Sigmoid colon (tissue), 7 donors: ENCODE data around the gene CNGB1. TPM values are rescaled to one million over a fixed set of nuclear protein-coding genes. Genes with fewer than 3 reads are reported as not detected.

Experiments
- DNase-seq: peaks from one replicate; pipeline ENCODE4 v3.0.0-alpha.2; 2019
- H3K27ac ChIP-seq, 4 donors: fragments of 200-600 bp; sonication (generic); one replicate each; pipeline ENCODE4 v1.5.1; 2016 to 2019; ENCODE audit warnings: mild to moderate bottlenecking in 1 of 4
- H3K27me3 ChIP-seq, 3 donors: fragments of 200-600 bp; sonication (generic); one replicate each; pipeline ENCODE4 v1.5.1; 2019; ENCODE audit warnings: mild to moderate bottlenecking in 1 of 3
- H3K36me3 ChIP-seq, 4 donors: fragments of 200-600 bp; sonication (generic); one replicate each; pipeline ENCODE4 v1.5.1; 2016 to 2019
- H3K4me1 ChIP-seq, 4 donors: fragments of 200-600 bp; sonication (generic); one replicate each; pipeline ENCODE4 v1.5.1; 2017 to 2019
- H3K4me3 ChIP-seq, 4 donors: fragments of 200-600 bp; sonication (generic); one replicate each; pipeline ENCODE4 v1.5.1; 2017 to 2019; ENCODE audit warnings: mild to moderate bottlenecking in 2 of 4, moderate library complexity in 1 of 4
- H3K9me3 ChIP-seq, 4 donors: fragments of 200-600 bp in 3 of 4; sonication (generic) in 3 of 4; one replicate each; pipeline versions ENCODE4 v1.5.1 to v1.6.1; 2013 to 2019
- CTCF ChIP-seq, 4 experiments: fragments of 450-650 bp in 3 of 4; fragments of 200-600 bp in 1 of 4; IDR thresholded peaks; one replicate each; pipeline ENCODE4 v1.5.1; 2016 to 2019; ENCODE audit warnings: antibody characterized with exemption in 4 of 4, mild to moderate bottlenecking in 3 of 4, moderate library complexity in 2 of 4
- EP300 ChIP-seq, 4 donors: sonication (generic); formaldehyde crosslinking; IDR thresholded peaks; one replicate each; pipeline ENCODE4 v1.6.1; 2017; ENCODE audit warnings: antibody characterized with exemption in 4 of 4
- POLR2A ChIP-seq, 2 donors: fragments of 450-650 bp; IDR thresholded peaks; one replicate each; pipeline ENCODE4 v1.6.1; 2016; ENCODE audit warnings: antibody characterized with exemption in 2 of 2, mild to moderate bottlenecking in 2 of 2, moderate library complexity in 2 of 2
- POLR2AphosphoS5 ChIP-seq, 4 donors: sonication (generic); formaldehyde crosslinking; IDR thresholded peaks; one replicate each; pipeline ENCODE4 v1.6.1; 2017; ENCODE audit warnings: antibody characterized with exemption in 4 of 4
- WGBS, 2 donors: extraction: QIAGEN DNeasy Blood & Tissue Kit; methylation state at CpG; one replicate each; pipeline ENCODE4 v1.1.7; 2013; 5-methylcytosine and 5-hydroxymethylcytosine counted together
- intact Hi-C: fragments of 100-400 bp; cut with DNase I; formaldehyde crosslinking; loops from one replicate; pipeline ENCODE4 v1.15.1; 2023
- polyA plus RNA-seq, 3 donors: library from polyadenylated mRNA; stranded (reverse); fragments of 200-250 nt; gene quantifications; one replicate each; pipeline ENCODE4 v1.2.3, GENCODE V29; 2013
- total RNA-seq, 4 donors: library from RNA; depleted of rRNA; stranded (reverse); fragments of >200 nt; gene quantifications; one replicate each; pipeline ENCODE4 v1.1.0, GENCODE V29; 2016
- donor health status: healthy with polysubstance abuse.
- donor health status: Bipolar disorder and iron deficiency.
- donor health status: healthy.

The CNGB1 gene
- total and polyA plus RNA-seq, 7 donors = 0.70 to 13.0 (median 1.4) TPM; not detected in 3

GRCh38 chr16:57957673-57958392, 13.1 kb downstream of the CNGB1 start:
- Histone ChIP-seq H3K36me3 (no peaks in the 10 kb centered on the region), H3K27me3 (no peaks in the 10 kb centered on the region), H3K4me1 (no peaks in the 10 kb centered on the region), H3K4me3 (no peak overlapping the region), H3K27ac (no peak overlapping the region), H3K9me3 (no peaks in the 10 kb centered on the region)
- whole genome bisulfite sequencing, 2 donors = 82 to 87% methylated on average over 8 of the region's 8 CpGs
- no peak for TF ChIP-seq EP300 (IDR thresholded peaks at IDR 0.05)
- TF ChIP-seq POLR2A (IDR thresholded peaks at IDR 0.05) = no peak
- TF ChIP-seq CTCF (IDR thresholded peaks at IDR 0.05) = no peak
- no peak for TF ChIP-seq POLR2AphosphoS5 (IDR thresholded peaks at IDR 0.05)
- intact Hi-C loops = no loop called here
- no peak for DNase-seq

- intact Hi-C loops = no loop called here
- Histone ChIP-seq H3K9me3 (no peaks in the 10 kb centered on the region), H3K4me3 (no peak overlapping the region), H3K36me3 (no peaks in the 10 kb centered on the region), H3K4me1 (no peaks in the 10 kb centered on the region), H3K27me3 (no peaks in the 10 kb centered on the region), H3K27ac (no peak overlapping the region)
- TF ChIP-seq POLR2A (IDR thresholded peaks at IDR 0.05) (no peak), CTCF (IDR thresholded peaks at IDR 0.05) (no peak), POLR2AphosphoS5 (IDR thresholded peaks at IDR 0.05) (no peak), EP300 (IDR thresholded peaks at IDR 0.05) (no peak)
- no peak for DNase-seq
- WGBS, 2 donors = 61 to 85% methylated on average over 8 of the region's 8 CpGs
These were observed 13.8 kb downstream of the CNGB1 start for GRCh38 chr16:57956924-57957672.

DNA sequence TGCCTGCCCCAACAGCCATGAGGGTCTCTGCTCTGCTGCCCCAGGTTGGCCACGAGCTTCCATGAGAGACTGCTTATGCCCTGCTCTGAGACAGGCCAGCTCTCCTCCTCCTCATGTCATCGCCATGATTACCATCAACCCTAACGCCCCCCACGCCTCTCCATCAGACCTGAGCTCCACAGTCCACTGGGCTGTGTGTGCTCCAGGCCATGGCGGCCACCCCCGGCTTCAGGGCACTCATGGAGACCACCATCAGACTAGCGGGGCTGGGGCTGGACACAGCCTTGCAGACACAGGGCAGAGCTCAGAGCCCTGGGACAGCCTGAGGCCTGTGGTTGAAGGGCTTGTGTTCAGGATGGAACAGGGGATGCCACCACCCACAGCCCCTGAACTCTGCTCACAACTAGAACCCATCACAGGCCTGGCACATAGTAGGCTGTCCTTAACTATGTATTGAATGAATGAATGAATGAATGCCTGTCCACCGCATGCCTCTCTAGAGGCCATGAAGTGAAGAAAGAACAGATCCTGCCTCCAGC, 14.6 kb downstream of the CNGB1 start:
- no peak overlapping the region for H3K27ac ChIP-seq
- DNase-seq = no peak
- H3K4me3 ChIP-seq = no peak overlapping the region
- H3K27me3 ChIP-seq = no peaks in the 10 kb centered on the region
- intact Hi-C loops = no loop called here
- H3K9me3 ChIP-seq = no peaks in the 10 kb centered on the region
- H3K36me3 ChIP-seq = no peaks in the 10 kb centered on the region
- WGBS, 2 donors = 83 to 86% methylated on average over 8 of the region's 8 CpGs
- TF ChIP-seq POLR2AphosphoS5 (IDR thresholded peaks at IDR 0.05) (no peak), EP300 (IDR thresholded peaks at IDR 0.05) (no peak), CTCF (IDR thresholded peaks at IDR 0.05) (no peak), POLR2A (IDR thresholded peaks at IDR 0.05) (no peak)
- no peaks in the 10 kb centered on the region for H3K4me1 ChIP-seq

GRCh38 chr16:57955572-57956188, 15.2 kb downstream of the CNGB1 start:
- H3K9me3 ChIP-seq = no peaks in the 10 kb centered on the region
- intact Hi-C loops = no loop called here
- no peaks in the 10 kb centered on the region for H3K36me3 ChIP-seq
- no peaks in the 10 kb centered on the region for H3K27me3 ChIP-seq
- 58 to 83% methylated on average over 12 of the region's 12 CpGs for WGBS, 2 donors
- no peak overlapping the region for H3K27ac ChIP-seq
- DNase-seq = no peak
- no peak overlapping the region for H3K4me3 ChIP-seq
- TF ChIP-seq POLR2A (IDR thresholded peaks at IDR 0.05) (no peak), CTCF (IDR thresholded peaks at IDR 0.05) (no peak), EP300 (IDR thresholded peaks at IDR 0.05) (no peak), POLR2AphosphoS5 (IDR thresholded peaks at IDR 0.05) (no peak)
- no peaks in the 10 kb centered on the region for H3K4me1 ChIP-seq
